NCI-H1417 treated with DMSO at 0.1 percent for 48 hours (cell line): ENCODE results near the gene FABP6.
"Not testable (repeated sequence)": the region's sequence is repeated elsewhere in the genome, so short reads cannot be mapped to it uniquely, and the experiment has no call there.

Experiments used
- DNase-seq: peaks from one replicate; lab custom pipeline; 2025; lab: John Stamatoyannopoulos, UW

The FABP6 gene

GRCh38 chr5:160229190-160229742 lies at the start of gene FABP6:
Gene FABP6 (plus strand): TSS chr5:160229506. CDS start chr5:160229558, 52 bp downstream.
- no peak for DNase-seq

- no peak for DNase-seq
Observed at GRCh38 chr5:160180931-160181330, 48.4 kb upstream of the FABP6 start.

GRCh38 chr5:160181965-160182622 lies 47.2 kb upstream of the FABP6 start:
- no peak for DNase-seq

GRCh38 chr5:160183075-160183474 lies 46.2 kb upstream of the FABP6 start:
- DNase-seq, result no peak

- DNase-seq, result no peak
Observed at GRCh38 chr5:160185626-160186360, 43.5 kb upstream of the FABP6 start.

- DNase-seq, result no peak
Observed at GRCh38 chr5:160186480-160186879, 42.8 kb upstream of the FABP6 start.

- no peak for DNase-seq
Observed at GRCh38 chr5:160187091-160187490, 42.2 kb upstream of the FABP6 start.

GRCh38 chr5:160188141-160189015 lies 40.9 kb upstream of the FABP6 start:
- no peak for DNase-seq

- DNase-seq, result no peak
Observed at GRCh38 chr5:160192424-160192823, 36.9 kb upstream of the FABP6 start.

- DNase-seq, result not testable (repeated sequence)
Observed at GRCh38 chr5:160193076-160193475, 36.2 kb upstream of the FABP6 start.

- DNase-seq, result not testable (repeated sequence)
Observed at GRCh38 chr5:160193790-160194189, 35.5 kb upstream of the FABP6 start.

- DNase-seq, result no peak
Observed at GRCh38 chr5:160197341-160198144, 31.8 kb upstream of the FABP6 start.

- DNase-seq, result no peak
Observed at GRCh38 chr5:160198146-160198545, 31.2 kb upstream of the FABP6 start.

- no peak for DNase-seq
Observed at GRCh38 chr5:160198841-160199409, 30.4 kb upstream of the FABP6 start.

GRCh38 chr5:160199410-160199911 lies 29.8 kb upstream of the FABP6 start:
- no peak for DNase-seq

- DNase-seq, result no peak
Observed at GRCh38 chr5:160207061-160207460, 22.2 kb upstream of the FABP6 start.

GRCh38 chr5:160209917-160210316 lies 19.4 kb upstream of the FABP6 start:
- DNase-seq, result no peak

GRCh38 chr5:160210606-160211005 lies 18.7 kb upstream of the FABP6 start:
- no peak for DNase-seq

GRCh38 chr5:160211352-160211751 lies 18.0 kb upstream of the FABP6 start:
- DNase-seq, result no peak

- no peak for DNase-seq
Observed at GRCh38 chr5:160213537-160213936, 15.8 kb upstream of the FABP6 start.

- no peak for DNase-seq
Observed at GRCh38 chr5:160219356-160219755, 9.9 kb upstream of the FABP6 start.
